ENCODE results near the gene KCNQ1OT1.

The KCNQ1OT1 gene

GRCh38 chr11:2719831-2720590, 20.2 kb upstream of the KCNQ1OT1 start:
- no peak for DNase-seq (ENCODE audit: low read depth)

- DNase-seq (ENCODE audit: low read depth), result no peak
Measured at GRCh38 chr11:2718817-2719438, 19.1 kb upstream of the KCNQ1OT1 start.

- DNase-seq (ENCODE audit: low read depth), result no peak
Measured at GRCh38 chr11:2717561-2718325, 17.9 kb upstream of the KCNQ1OT1 start.

DNA sequence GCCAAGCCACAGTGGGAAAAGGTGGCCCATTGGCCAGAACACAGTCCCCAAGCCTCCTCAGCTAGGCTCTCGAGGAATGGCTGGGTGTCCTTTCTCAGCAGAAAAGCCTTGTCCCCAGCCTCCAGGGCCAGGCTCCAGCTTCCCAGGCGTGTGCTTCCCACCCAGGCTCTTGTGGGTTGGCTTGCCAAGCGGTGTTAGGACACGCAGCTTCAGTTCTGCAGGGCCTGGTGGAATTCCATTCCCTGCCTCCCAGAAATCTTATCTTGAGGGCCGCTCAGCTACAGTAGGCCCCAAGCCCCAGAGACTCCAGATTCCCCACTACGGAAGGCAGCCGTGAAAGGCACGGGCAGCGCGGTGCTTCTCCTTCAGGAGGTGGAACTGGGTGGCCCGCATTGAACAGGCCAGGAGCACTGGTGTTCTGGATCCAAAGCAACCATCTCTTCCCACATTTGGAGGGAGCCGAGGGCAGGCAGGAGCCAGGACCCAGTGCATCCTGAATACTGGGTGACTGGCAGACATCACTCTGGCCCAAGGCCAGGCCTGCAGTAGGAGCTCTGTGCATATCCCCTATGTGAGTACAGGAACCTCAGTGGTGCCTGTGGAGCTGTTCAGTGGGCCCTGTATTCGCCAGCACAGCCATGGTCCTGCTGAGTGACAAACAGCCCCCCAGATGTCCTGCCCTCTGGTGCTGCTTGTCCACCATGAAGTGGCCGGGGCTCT, 16.7 kb upstream of the KCNQ1OT1 start:
- no peak for DNase-seq (ENCODE audit: low read depth)

GRCh38 chr11:2715716-2716350, 16.0 kb upstream of the KCNQ1OT1 start:
- no peak for DNase-seq (ENCODE audit: low read depth)

DNA sequence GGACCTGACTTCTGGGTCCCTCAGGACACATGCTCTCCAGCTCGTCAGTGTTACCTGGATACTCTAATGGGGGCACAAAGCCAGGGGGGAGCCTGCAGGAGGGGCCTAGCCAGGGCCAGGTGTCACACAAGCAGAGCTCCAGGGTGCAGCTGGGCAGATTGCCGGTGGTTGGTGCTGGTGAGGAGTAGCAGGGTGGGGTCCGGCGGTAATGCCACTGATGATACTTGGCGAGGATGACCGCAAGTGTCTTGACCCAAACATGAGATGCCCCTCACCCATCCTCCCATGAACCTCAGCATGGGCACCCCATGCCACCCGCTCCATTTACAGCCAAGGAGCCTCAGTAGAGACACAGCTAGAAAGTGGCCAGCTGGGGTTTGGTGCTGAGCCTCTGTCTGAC, 15.1 kb upstream of the KCNQ1OT1 start:
- DNase-seq (ENCODE audit: low read depth), result no peak

DNA sequence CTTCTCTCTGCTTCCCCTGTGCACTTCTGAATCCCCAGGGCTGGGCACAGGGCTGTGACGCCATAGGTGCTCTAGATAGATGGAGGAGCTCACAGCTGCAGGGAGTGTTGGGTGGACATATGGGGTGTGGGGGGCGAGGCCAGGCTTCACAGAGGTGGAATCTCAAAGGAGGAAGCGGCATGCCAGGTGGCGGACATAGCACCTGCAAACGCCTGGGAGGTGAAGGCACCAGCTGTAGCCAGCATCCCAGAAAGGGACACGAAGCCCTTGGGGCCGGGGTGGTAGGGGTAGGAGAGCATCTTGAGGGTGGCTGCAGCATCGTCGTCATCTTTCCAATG, 14.6 kb upstream of the KCNQ1OT1 start:
- DNase-seq (ENCODE audit: low read depth), result no peak

DNA sequence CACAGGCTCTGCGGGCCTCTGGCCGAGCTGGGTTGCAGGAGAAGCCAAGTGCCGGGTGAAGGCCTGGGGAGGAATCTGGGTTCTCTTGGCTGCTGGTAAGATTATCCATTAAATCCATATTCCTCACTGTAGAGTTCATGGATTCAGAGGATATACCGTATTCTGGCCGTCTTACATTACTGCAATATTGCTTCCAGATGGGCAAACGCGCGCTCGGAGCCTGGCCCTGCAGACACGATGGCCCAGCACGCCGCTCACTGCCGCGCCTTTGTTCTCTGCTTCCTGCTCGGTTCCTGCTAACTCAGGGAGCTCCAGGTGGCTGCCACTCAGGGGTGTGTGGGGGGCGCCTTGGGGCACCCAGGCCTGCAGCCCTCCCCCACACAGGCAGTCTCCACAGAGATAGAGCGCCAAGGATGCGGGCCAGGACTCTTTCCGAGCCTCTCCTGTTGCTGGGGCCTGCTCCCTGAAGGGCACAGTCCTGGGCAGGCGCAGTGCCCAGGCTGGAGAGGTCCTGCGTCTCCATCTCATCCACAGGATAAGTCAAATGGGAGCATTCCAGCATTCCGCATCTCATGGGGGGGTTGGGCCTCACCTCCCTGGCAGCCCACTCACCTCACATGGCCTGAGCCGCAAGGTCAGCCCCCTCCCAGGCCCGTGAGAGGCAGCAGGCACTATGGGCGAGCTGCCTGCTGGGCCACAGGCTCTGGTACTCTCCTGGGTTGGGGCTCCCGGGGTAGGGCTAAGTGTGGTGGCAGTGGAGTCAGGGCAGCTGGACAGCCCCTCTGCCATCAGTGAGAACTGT, 14.1 kb upstream of the KCNQ1OT1 start:
- DNase-seq (ENCODE audit: low read depth), result no peak

GRCh38 chr11:2713094-2713493, 13.3 kb upstream of the KCNQ1OT1 start:
- DNase-seq (ENCODE audit: low read depth), result no peak

DNA sequence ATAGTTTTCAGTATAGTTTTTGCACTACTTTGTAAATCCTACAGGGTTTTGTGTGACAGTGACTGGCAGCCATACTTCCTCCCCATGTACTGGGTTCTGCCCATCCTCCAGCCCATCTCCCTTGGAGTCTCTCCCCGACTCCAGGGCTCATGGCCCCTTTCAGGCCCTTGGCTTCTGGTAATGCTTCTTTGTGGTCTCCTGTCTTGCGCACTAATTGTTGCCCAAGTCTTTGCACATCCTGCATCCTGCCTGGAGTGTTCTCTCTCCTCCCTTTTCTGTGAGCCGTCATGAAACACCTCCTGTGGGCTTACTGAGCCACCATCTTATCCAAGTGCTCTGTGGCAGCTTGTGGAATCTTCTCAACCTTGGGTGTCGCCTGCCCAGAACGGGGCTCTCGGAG, 11.4 kb upstream of the KCNQ1OT1 start:
- DNase-seq (ENCODE audit: low read depth), result no peak

DNA sequence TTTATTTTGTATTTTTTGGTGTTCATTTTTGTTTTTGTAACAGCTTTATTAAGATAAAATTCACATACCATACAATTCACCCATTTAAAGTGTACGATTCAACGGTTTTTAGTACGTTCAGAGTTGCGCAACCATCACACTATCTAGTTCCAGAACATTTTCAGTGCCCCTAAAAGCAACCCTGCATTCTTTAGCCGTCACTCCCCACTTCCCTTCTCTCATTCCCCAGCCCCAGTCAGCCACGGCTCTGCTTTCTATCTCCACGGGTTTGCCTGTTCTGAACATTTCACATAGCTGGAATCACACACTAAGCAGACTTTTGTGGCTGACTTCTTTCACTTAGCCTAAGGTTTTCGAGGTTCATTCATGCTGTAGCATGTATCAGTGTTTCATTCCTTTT, 9.6 kb upstream of the KCNQ1OT1 start:
- no peak for DNase-seq (ENCODE audit: low read depth)

- no peak for DNase-seq (ENCODE audit: low read depth)
Measured at GRCh38 chr11:2708757-2709281, 9.0 kb upstream of the KCNQ1OT1 start.

GRCh38 chr11:2708151-2708581, 8.4 kb upstream of the KCNQ1OT1 start:
- no peak for DNase-seq (ENCODE audit: low read depth)

- no peak for DNase-seq (ENCODE audit: low read depth)
Measured at GRCh38 chr11:2707736-2708135, 7.9 kb upstream of the KCNQ1OT1 start.

DNA sequence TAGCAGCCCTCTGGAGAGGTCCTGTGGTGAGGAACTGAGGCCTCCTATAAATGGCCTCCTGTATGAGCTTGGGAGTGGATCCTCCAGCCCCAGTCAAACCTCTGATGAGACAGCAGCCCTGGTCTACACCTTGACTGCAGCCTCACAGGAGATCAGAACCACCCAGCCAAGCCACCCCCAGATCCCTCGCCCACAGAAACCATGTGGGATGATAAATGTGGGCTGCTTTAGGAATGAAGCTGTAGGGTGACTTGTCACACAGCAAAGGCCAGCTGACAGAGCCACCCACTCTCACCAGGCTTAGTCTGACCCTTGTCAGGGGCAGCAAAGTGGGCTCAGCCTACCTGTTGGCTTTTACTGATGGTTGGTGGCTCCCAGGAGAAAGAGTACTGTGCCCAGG, 6.5 kb upstream of the KCNQ1OT1 start:
- no peak for DNase-seq (ENCODE audit: low read depth)

- no peak for DNase-seq (ENCODE audit: low read depth)
Measured at GRCh38 chr11:2704896-2705606, 5.3 kb upstream of the KCNQ1OT1 start.

GRCh38 chr11:2704356-2704755, 4.6 kb upstream of the KCNQ1OT1 start:
- no peak for DNase-seq (ENCODE audit: low read depth)

DNA sequence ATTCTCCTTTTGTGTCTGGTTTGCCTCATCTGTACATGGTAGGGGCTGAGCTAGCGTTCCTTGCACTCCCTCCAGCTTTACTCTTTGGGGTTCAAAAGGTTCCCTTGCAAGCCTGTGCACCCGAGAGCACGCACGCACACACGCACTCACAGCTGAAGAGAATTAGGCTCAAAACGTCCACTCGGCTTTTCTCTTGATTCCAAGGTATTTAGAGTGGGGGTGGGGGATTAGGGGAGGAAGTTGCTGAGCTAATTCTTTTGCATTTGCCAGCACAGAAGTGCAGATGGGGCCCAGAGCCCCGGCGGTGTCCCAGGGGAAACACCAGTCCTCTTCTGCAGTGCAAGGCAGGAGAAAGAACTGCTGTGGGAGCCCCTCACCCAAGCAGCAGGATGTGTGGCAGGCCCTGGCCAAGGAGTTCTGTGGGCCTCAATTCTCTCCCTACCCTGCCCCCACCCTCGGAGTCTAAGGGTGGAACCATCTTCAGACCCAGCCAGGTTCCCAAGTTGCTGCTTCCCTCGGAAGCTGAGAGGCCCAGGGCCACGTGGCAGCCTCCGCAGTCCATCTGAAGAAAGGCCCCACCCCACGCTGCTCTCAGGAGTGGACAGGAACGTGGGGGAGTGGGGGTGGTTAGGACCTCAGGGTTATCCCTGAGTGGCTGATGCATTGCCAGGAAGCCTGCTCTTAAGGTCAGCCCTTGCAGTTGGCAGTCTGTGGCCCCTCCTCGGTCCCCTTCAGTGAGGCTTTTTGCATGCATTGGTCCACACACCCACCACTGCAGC, 3.8 kb upstream of the KCNQ1OT1 start:
- no peak for DNase-seq (ENCODE audit: low read depth)

- DNase-seq (ENCODE audit: low read depth), result no peak
Measured at GRCh38 chr11:2702771-2703362, 3.1 kb upstream of the KCNQ1OT1 start.
